OCI-LY7 (cell line): Measurements from ENCODE around the gene GRXCR2. TPM values are rescaled to one million over a fixed set of nuclear protein-coding genes. Genes with fewer than 3 reads are reported as not detected.

ENCODE experiments used
- BruUV-seq: library from RNA; stranded (reverse); fragments of 400-500 nt; replicated peaks from 2 replicates; lab custom pipeline; 2021; lab: Mats Ljungman, UMichigan
- CTCF ChIA-PET: fragments of 300-600 bp; sonication (Branson Sonifier 250); formaldehyde crosslinking; loops from one replicate; lab custom pipeline; 2022; ENCODE audit warnings: antibody characterized with exemption; ENCODE audit not compliant: unreplicated experiment; lab: Charles Lee
- POLR2A ChIA-PET: fragments of 300-600 bp; sonication (Branson Sonifier 250); formaldehyde crosslinking; loops from one replicate; lab custom pipeline; 2022; ENCODE audit warnings: antibody characterized with exemption; lab: Charles Lee
- DNase-seq: peaks from one replicate; pipeline ENCODE4 v3.0.0-alpha.2; 2015; ENCODE audit warnings: low spot score
- H2AFZ ChIP-seq: fragments of 200-600 bp; sonication (generic), shearing (Covaris generic); 2 replicates; pipeline ENCODE4 v1.6.1; 2014; ENCODE audit warnings: mild to moderate bottlenecking, antibody characterized with exemption, low read length, moderate library complexity
- H3K27ac ChIP-seq: fragments of 200-600 bp; sonication (generic); 2 replicates; pipeline ENCODE4 v1.5.1; 2014; ENCODE audit warnings: mixed run types, low read depth, mild to moderate bottlenecking, moderate library complexity, low read length, inconsistent platforms; ENCODE audit not compliant: poor library complexity, severe bottlenecking
- H3K36me3 ChIP-seq: fragments of 200-600 bp; sonication (generic); 2 replicates; pipeline ENCODE4 v1.6.1; 2014; ENCODE audit warnings: mild to moderate bottlenecking, antibody characterized with exemption, low read length, moderate library complexity, mixed read lengths; ENCODE audit not compliant: insufficient read depth
- H3K4me1 ChIP-seq: fragments of 200-600 bp; sonication (generic); 2 replicates; pipeline ENCODE4 v1.5.1; 2014; ENCODE audit warnings: mild to moderate bottlenecking, low read length; ENCODE audit not compliant: insufficient read depth, poor library complexity, severe bottlenecking
- H3K4me2 ChIP-seq: fragments of 200-600 bp; sonication (generic); 2 replicates; pipeline ENCODE4 v1.6.1; 2014; ENCODE audit warnings: mild to moderate bottlenecking, low read length
- H3K4me3 ChIP-seq: fragments of 200-600 bp; sonication (generic); 2 replicates; pipeline ENCODE4 v1.5.1; 2014; ENCODE audit warnings: mild to moderate bottlenecking, low read depth, low read length; ENCODE audit not compliant: poor library complexity, severe bottlenecking
- H3K79me2 ChIP-seq: fragments of 200-600 bp; sonication (generic); 2 replicates; pipeline ENCODE4 v1.6.1; 2016; ENCODE audit warnings: low read depth, mild to moderate bottlenecking, low read length, moderate library complexity, mixed read lengths; ENCODE audit not compliant: insufficient read depth
- H3K9me2 ChIP-seq: fragments of 200-600 bp; sonication (generic); 2 replicates; pipeline ENCODE4 v1.6.1; 2016; ENCODE audit warnings: mild to moderate bottlenecking, low read length, mixed read lengths; ENCODE audit not compliant: insufficient read depth
- H3K9me3 ChIP-seq: fragments of 200-600 bp; sonication (generic); 2 replicates; pipeline ENCODE4 v1.6.1; 2014; ENCODE audit warnings: mild to moderate bottlenecking, mixed run types, low read length, mixed read lengths
- H4K20me1 ChIP-seq: fragments of 200-600 bp; sonication (generic); 2 replicates; pipeline ENCODE4 v1.6.1; 2014; ENCODE audit warnings: mild to moderate bottlenecking, antibody characterized with exemption, low read length, moderate library complexity, mixed read lengths; ENCODE audit not compliant: insufficient read depth
- CTCF ChIP-seq: fragments of 200-600 bp; sonication (generic); conservative IDR thresholded peaks from 2 replicates; pipeline ENCODE4 v1.5.1; 2014; ENCODE audit warnings: mild to moderate bottlenecking, antibody characterized with exemption, low read length, moderate library complexity, mixed read lengths
- EZH2phosphoT487 ChIP-seq: fragments of 200-600 bp; sonication (generic); IDR thresholded peaks from 2 replicates; pipeline ENCODE4 v1.6.1; 2018; ENCODE audit warnings: low read depth, borderline replicate concordance, mild to moderate bottlenecking, mixed run types, antibody characterized with exemption, low read length, moderate library complexity, mixed read lengths
- intact Hi-C: fragments of 100-400 bp; cut with micrococcal nuclease; formaldehyde crosslinking; loops from one replicate; pipeline ENCODE4 v1.10.0; 2022; ENCODE audit not compliant: unreplicated experiment
- total RNA-seq, 2 experiments: library from RNA; depleted of rRNA in 1 of 2; stranded (reverse); fragments of >200 nt in 1 of 2; shearing (Covaris generic) in 1 of 2; gene quantifications; 2 replicates each; pipeline ENCODE4 v1.2.3, GENCODE V29; 2014 to 2022

The GRXCR2 gene
- total RNA-seq, 2 experiments from 2014 or later, result not detected

DNA sequence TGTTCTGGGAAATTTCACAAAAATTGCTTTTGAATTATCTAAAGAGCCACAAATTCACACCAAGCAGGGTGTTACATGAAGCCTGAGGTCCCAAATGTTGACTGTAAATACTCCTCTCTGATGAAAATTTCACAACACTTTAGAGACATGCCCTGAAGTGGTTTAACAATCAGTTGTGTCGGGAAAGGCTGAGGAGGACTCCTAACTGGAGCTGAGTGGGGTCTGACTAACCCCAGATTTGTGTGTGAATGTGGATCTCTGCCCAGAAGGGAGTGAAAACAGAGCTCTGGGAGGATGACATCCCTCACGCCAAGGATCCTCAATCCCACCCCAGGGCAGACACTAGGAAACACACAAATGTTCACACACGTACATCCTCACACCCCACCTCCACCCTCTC lies 31.1 kb upstream of the GRXCR2 start:
- ChIA-PET POLR2A (interaction anchor here (0.6 kb wide), 1 partner anchor 255 kb away, joined by 3 read pairs; no protein-coding TSS in a partner anchor), CTCF (no interaction called here)
- no peak overlapping the region for H2AFZ ChIP-seq
- H4K20me1 ChIP-seq, result no peaks in the 10 kb centered on the region
- no TSS peak for BruUV-seq
- H3K4me1 ChIP-seq, result no peaks in the 10 kb centered on the region
- H3K9me3 ChIP-seq, result no peaks in the 10 kb centered on the region
- intact Hi-C loops, result no loop called here
- no peaks in the 10 kb centered on the region for H3K9me2 ChIP-seq
- no peak overlapping the region for H3K4me3 ChIP-seq
- no peak overlapping the region for H3K4me2 ChIP-seq
- no peak for TF ChIP-seq CTCF
- TF ChIP-seq EZH2phosphoT487, result no peak
- no peak overlapping the region for H3K27ac ChIP-seq
- no peaks in the 10 kb centered on the region for H3K79me2 ChIP-seq
- DNase-seq, result no peak
- H3K36me3 ChIP-seq, result no peaks in the 10 kb centered on the region

GRCh38 chr5:145903113-145903512 lies 30.3 kb upstream of the GRXCR2 start:
- Histone ChIP-seq H3K4me1 (no peaks in the 10 kb centered on the region), H3K27ac (no peak overlapping the region), H3K79me2 (no peaks in the 10 kb centered on the region), H3K9me2 (no peaks in the 10 kb centered on the region), H3K4me2 (no peak overlapping the region), H3K9me3 (no peaks in the 10 kb centered on the region), H4K20me1 (no peaks in the 10 kb centered on the region), H2AFZ (no peak overlapping the region), H3K4me3 (no peak overlapping the region), H3K36me3 (no peaks in the 10 kb centered on the region)
- ChIA-PET CTCF (no interaction called here), POLR2A (interaction anchor here (0.6 kb wide), 1 partner anchor 254 kb away, joined by 3 read pairs; no protein-coding TSS in a partner anchor)
- no TSS peak for BruUV-seq
- DNase-seq, result peak; percentile 6
- TF ChIP-seq EZH2phosphoT487 (no peak), CTCF (peak; percentile 46)
- intact Hi-C loops, result no loop called here

GRCh38 chr5:145902421-145902820 lies 29.6 kb upstream of the GRXCR2 start:
- intact Hi-C loops, result no loop called here
- no peak for DNase-seq
- H3K4me2 ChIP-seq, result no peak overlapping the region
- no peak overlapping the region for H2AFZ ChIP-seq
- no peaks in the 10 kb centered on the region for H4K20me1 ChIP-seq
- POLR2A ChIA-PET, result no interaction called here
- no peaks in the 10 kb centered on the region for H3K79me2 ChIP-seq
- CTCF ChIA-PET, result no interaction called here
- no peak for TF ChIP-seq EZH2phosphoT487
- no peak for TF ChIP-seq CTCF
- no peaks in the 10 kb centered on the region for H3K9me2 ChIP-seq
- no peak overlapping the region for H3K27ac ChIP-seq
- H3K4me3 ChIP-seq, result no peak overlapping the region
- H3K36me3 ChIP-seq, result no peaks in the 10 kb centered on the region
- BruUV-seq, result no TSS peak
- no peaks in the 10 kb centered on the region for H3K9me3 ChIP-seq
- H3K4me1 ChIP-seq, result no peaks in the 10 kb centered on the region
